Measurements from ENCODE around the gene RERE.
A peak's percentile ranks its signal among the peaks of the same experiment; 100 is the strongest.
"Not testable (repeated sequence)": the region's sequence is repeated elsewhere in the genome, so short reads cannot be mapped to it uniquely, and the experiment has no call there.

The RERE gene

GRCh38 chr1:8841395-8841794 lies 24.0 kb upstream of the RERE start:
- no peak for DNase-seq

- DNase-seq: no peak
These were observed 22.6 kb upstream of the RERE start for GRCh38 chr1:8839990-8840389.

GRCh38 chr1:8835941-8836643 lies 18.7 kb upstream of the RERE start:
- no peak for DNase-seq

- DNase-seq: no peak
These were observed 13.9 kb upstream of the RERE start for GRCh38 chr1:8831340-8831739.

GRCh38 chr1:8830732-8831131 lies 13.3 kb upstream of the RERE start:
- DNase-seq: not testable (repeated sequence)

GRCh38 chr1:8825985-8826481 lies 8.6 kb upstream of the RERE start:
- DNase-seq: no peak

GRCh38 chr1:8823295-8823664 lies 5.8 kb upstream of the RERE start:
- no peak for DNase-seq

- peak; percentile 79 for DNase-seq
These were observed 5.2 kb upstream of the RERE start for GRCh38 chr1:8822373-8823294.

- DNase-seq: no peak
These were observed 3.6 kb upstream of the RERE start for GRCh38 chr1:8821084-8821483.

GRCh38 chr1:8818789-8819188 lies 1.3 kb upstream of the RERE start:
- DNase-seq: not testable (repeated sequence)

- DNase-seq: peak; percentile 45
These were observed 910 bp upstream of the RERE start for GRCh38 chr1:8818325-8818775.

- DNase-seq: peak; percentile 26
These were observed 519 bp downstream of the RERE start for GRCh38 chr1:8816831-8817411.

GRCh38 chr1:8816264-8816663 lies 1.2 kb downstream of the RERE start:
- no peak for DNase-seq

GRCh38 chr1:8815582-8816151 lies 1.8 kb downstream of the RERE start:
- no peak for DNase-seq

GRCh38 chr1:8814865-8815264 lies 2.6 kb downstream of the RERE start:
- DNase-seq: peak; percentile 13

- DNase-seq: no peak
These were observed 3.4 kb downstream of the RERE start for GRCh38 chr1:8813991-8814390.

GRCh38 chr1:8813016-8813763 lies 4.2 kb downstream of the RERE start:
- DNase-seq: no peak

- DNase-seq: no peak
These were observed 5.4 kb downstream of the RERE start for GRCh38 chr1:8812081-8812480.

GRCh38 chr1:8810987-8811386 lies 6.5 kb downstream of the RERE start:
- no peak for DNase-seq

- no peak for DNase-seq
These were observed 8.1 kb downstream of the RERE start for GRCh38 chr1:8809342-8809736.

- no peak for DNase-seq
These were observed 10.4 kb downstream of the RERE start for GRCh38 chr1:8807004-8807403.

- no peak for DNase-seq
These were observed 17.0 kb downstream of the RERE start for GRCh38 chr1:8800416-8800815.

GRCh38 chr1:8797216-8797615 lies 20.2 kb downstream of the RERE start:
- no peak for DNase-seq
